ENCODE results near the gene ADAMTS6. TPM values are rescaled to one million over a fixed set of nuclear protein-coding genes. Genes with fewer than 3 reads are reported as not detected.

Gene ADAMTS6
- total RNA-seq, 4 donors from 2014 or later: 2.9 to 16.5 (median 7.3) TPM

- H3K4me1 ChIP-seq: peaks cover 0 to 4% (median 0%) of the 10 kb centered on the region in 4 donors
- WGBS, 2 donors: 73 to 74% methylated on average over 9 of the region's 9 CpGs
- no peak overlapping the region for H3K4me3 ChIP-seq
- no peak overlapping the region for H3K27ac ChIP-seq
- no peaks in the 10 kb centered on the region for H3K27me3 ChIP-seq
- H3K9me3 ChIP-seq: no peaks in the 10 kb centered on the region
- no peak for DNase-seq (ENCODE audit: low spot score in 2 of 2)
- H3K36me3 ChIP-seq: no peaks in the 10 kb centered on the region
- TF ChIP-seq POLR2A (IDR thresholded peaks at IDR 0.05): no peak
Observed at GRCh38 chr5:65144136-65144871, 337.4 kb downstream of the ADAMTS6 start.

- peaks cover 0 to 8% (median 0%) of the 10 kb centered on the region in 4 donors for H3K4me1 ChIP-seq
- H3K9me3 ChIP-seq: no peaks in the 10 kb centered on the region
- H3K36me3 ChIP-seq: no peaks in the 10 kb centered on the region
- H3K27me3 ChIP-seq: no peaks in the 10 kb centered on the region
- H3K27ac ChIP-seq: no peak overlapping the region
- DNase-seq (ENCODE audit: low spot score in 2 of 2): no peak
- H3K4me3 ChIP-seq: no peak overlapping the region
- WGBS, 2 donors: 13 to 24% methylated on average over 3 of the region's 3 CpGs
- no peak for TF ChIP-seq CTCF (IDR thresholded peaks at IDR 0.05)
- TF ChIP-seq POLR2A (IDR thresholded peaks at IDR 0.05): no peak
- no peak for TF ChIP-seq EP300 (IDR thresholded peaks at IDR 0.05)
Observed at GRCh38 chr5:65142511-65143011, 339.2 kb downstream of the ADAMTS6 start.

- Histone ChIP-seq H3K36me3 (no peaks in the 10 kb centered on the region), H3K27me3 (no peaks in the 10 kb centered on the region), H3K9me3 (no peaks in the 10 kb centered on the region), H3K4me3 (no peak overlapping the region), H3K27ac (no peak overlapping the region), H3K4me1 (peaks cover 0 to 10% (median 0%) of the 10 kb centered on the region in 4 donors)
- no peak for TF ChIP-seq POLR2A (IDR thresholded peaks at IDR 0.05)
- no peak for TF ChIP-seq CTCF (IDR thresholded peaks at IDR 0.05)
- no peak for TF ChIP-seq EP300 (IDR thresholded peaks at IDR 0.05)
- WGBS, 2 donors: 56 to 58% methylated on average over 2 of the region's 2 CpGs
- DNase-seq (ENCODE audit: low spot score in 2 of 2): no peak
Observed at GRCh38 chr5:65142016-65142415, 339.7 kb downstream of the ADAMTS6 start.

- Histone ChIP-seq H3K4me3 (no peak overlapping the region), H3K36me3 (no peaks in the 10 kb centered on the region), H3K27me3 (no peaks in the 10 kb centered on the region), H3K9me3 (no peaks in the 10 kb centered on the region), H3K27ac (no peak overlapping the region), H3K4me1 (peaks cover 0 to 10% (median 0%) of the 10 kb centered on the region in 4 donors)
- TF ChIP-seq CTCF (IDR thresholded peaks at IDR 0.05): no peak
- no peak for TF ChIP-seq EP300 (IDR thresholded peaks at IDR 0.05)
- TF ChIP-seq POLR2A (IDR thresholded peaks at IDR 0.05): no peak
- DNase-seq (ENCODE audit: low spot score in 2 of 2): no peak
Observed at GRCh38 chr5:65141493-65141892, 340.2 kb downstream of the ADAMTS6 start.

- H3K36me3 ChIP-seq: no peaks in the 10 kb centered on the region
- no peaks in the 10 kb centered on the region for H3K9me3 ChIP-seq
- no peak overlapping the region for H3K4me3 ChIP-seq
- TF ChIP-seq CTCF (IDR thresholded peaks at IDR 0.05): no peak
- TF ChIP-seq POLR2A (IDR thresholded peaks at IDR 0.05): no peak
- TF ChIP-seq EP300 (IDR thresholded peaks at IDR 0.05): no peak
- WGBS, 2 donors: 12 to 24% methylated on average over 4 of the region's 4 CpGs
- no peaks in the 10 kb centered on the region for H3K27me3 ChIP-seq
- H3K27ac ChIP-seq: peak overlapping the region in 1 of 4 donors; percentile 64
- H3K4me1 ChIP-seq: peaks cover 0 to 9% (median 0%) of the 10 kb centered on the region in 4 donors
- no peak for DNase-seq (ENCODE audit: low spot score in 2 of 2)
Observed at GRCh38 chr5:65137631-65138030, 344.1 kb downstream of the ADAMTS6 start.

All from tibial nerve (tissue), 4 donors.